Thoracic aorta (tissue), 2 donors: ENCODE measurements around the gene YOD1. TPM values are rescaled to one million over a fixed set of nuclear protein-coding genes. Genes with fewer than 3 reads are reported as not detected.

Experiments used
- ATAC-seq: fragments of 150-250 bp; one replicate; pipeline ENCODE4 v1.8.0; 2017; ENCODE audit warnings: low read depth; ENCODE audit not compliant: insufficient number of reproducible peaks, low FRiP score
- DNase-seq: peaks from one replicate; pipeline ENCODE4 v3.0.0-alpha.2; 2020; ENCODE audit warnings: low spot score
- H3K27ac ChIP-seq, 2 donors: fragments of 200-600 bp; sonication (generic); 1 replicate in 1 of 2; 2 replicates in 1 of 2; pipeline ENCODE4 v1.5.1; 2016; ENCODE audit warnings: mild to moderate bottlenecking in 2 of 2, moderate library complexity in 2 of 2
- H3K27me3 ChIP-seq: fragments of 200-600 bp; sonication (generic); replicated peaks from 2 replicates; pipeline ENCODE4 v1.6.0; 2016; ENCODE audit warnings: mild to moderate bottlenecking; ENCODE audit not compliant: insufficient read depth
- H3K36me3 ChIP-seq: fragments of 200-600 bp; sonication (generic); one replicate; pipeline ENCODE4 v1.5.1; 2016
- H3K4me1 ChIP-seq, 2 donors: fragments of 200-600 bp; sonication (generic); 1 replicate in 1 of 2; 2 replicates in 1 of 2; pipeline versions ENCODE4 v1.5.1 to v1.6.0; 2016; ENCODE audit warnings: low read depth in 2 of 2, mild to moderate bottlenecking in 1 of 2; ENCODE audit not compliant: control insufficient read depth in 1 of 2
- H3K4me3 ChIP-seq: fragments of 200-600 bp; sonication (generic); 2 replicates; pipeline ENCODE4 v1.5.1; 2016; ENCODE audit warnings: mild to moderate bottlenecking
- H3K9me3 ChIP-seq: fragments of 200-600 bp; sonication (generic); 2 replicates; pipeline ENCODE4 v1.5.1; 2016
- CTCF ChIP-seq: fragments of 200-600 bp; sonication (generic); IDR thresholded peaks from one replicate; pipeline ENCODE4 v1.5.1; 2019; ENCODE audit warnings: antibody characterized with exemption
- total RNA-seq, 2 donors: library from RNA; depleted of rRNA; stranded (reverse); fragments of >200 nt; gene quantifications; one replicate each; pipeline versions ENCODE4 v1.1.0 to v1.2.3, GENCODE V29; 2016

YOD1 gene
- total RNA-seq, 2 donors from 2014 or later = 3.8 to 8.4 TPM

DNA sequence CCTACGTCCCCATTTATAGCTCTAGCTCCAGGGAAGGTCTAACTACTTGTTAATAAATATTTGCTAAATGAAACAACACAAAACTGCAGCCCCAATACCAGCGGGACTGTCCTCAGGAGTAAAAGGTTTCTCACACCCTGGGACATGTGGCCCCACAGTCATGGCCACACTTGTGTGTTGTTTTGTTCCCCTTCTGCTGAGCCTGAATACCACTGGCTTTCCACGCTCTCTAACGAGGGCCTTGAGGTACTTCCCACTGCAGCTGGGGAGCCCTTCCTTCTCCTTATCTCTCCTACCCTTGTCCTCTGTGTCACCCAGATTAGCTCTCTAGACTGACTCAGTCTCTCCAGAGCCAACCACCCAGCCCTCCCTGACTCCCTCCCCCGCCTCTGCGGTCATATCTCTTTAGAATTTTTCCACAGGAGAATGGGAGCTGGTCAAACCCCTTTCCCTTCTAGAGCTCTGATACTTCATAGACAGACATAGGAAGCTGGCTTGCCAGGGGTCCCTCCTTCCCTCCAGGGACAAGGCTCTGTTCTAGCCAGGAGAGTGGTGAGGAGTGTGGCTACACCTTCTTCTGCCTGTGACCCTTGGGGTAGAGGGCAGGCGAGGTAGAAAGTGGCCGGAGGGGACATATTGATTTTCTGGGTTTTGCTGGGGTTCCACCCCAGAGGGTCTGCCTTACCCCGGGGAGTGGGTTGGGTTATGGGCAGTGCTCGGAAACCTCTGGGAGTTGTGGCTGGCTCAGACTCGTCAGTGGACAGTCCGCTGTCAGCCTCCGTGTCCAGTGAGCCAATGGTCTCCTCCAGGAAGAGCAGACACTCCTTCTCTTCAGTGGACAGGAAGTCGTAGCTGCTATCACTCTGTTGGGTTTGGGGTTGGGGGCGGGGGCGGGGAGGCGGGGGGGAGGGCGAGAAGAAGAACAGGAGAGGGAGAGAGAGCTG is 26.5 kb downstream of the YOD1 start:
- Histone ChIP-seq H3K27me3 (no peaks in the 10 kb centered on the region), H3K9me3 (no peaks in the 10 kb centered on the region), H3K36me3 (no peaks in the 10 kb centered on the region), H3K27ac (peak overlapping the region; percentile 38 to 69), H3K4me1 (peaks cover 17 to 28% of the 10 kb centered on the region in 2 donors), H3K4me3 (no peak overlapping the region)
- DNase-seq (no peak), ATAC-seq (no peak)
- TF ChIP-seq CTCF = no peak

DNA sequence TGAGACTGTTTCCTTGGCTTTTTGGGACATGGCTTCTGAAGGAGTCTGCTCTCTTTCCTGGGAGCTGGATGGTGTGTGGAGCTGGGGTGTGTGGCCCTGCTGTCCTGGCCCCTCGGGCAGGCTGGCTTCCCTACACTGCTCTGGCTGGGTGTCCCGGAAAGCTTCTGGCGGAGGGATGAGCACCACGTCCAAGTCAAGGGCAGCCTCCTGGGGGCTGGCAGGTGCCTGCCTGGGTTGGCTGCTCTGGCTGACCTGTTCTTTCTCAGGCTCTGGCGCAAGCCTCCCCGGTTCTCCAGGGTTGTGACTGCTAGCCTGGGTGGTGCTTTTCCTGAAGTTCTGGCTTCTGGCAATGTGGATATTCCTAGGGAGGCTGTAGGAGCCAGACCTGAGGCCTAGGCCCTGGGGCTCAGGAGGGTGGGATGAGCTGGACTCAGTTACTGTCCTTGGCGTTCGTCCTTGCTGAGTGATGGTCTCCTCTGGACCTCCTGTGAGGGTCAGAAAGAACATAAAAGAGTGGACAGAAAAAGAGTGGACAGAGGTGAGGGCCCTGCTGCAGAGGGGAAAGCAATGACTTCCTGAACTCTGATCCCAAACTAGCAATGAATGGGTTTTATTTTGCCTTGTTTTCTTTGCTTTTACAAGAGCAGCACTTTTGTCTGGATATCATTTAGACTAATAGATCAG is 27.9 kb downstream of the YOD1 start:
- no peaks in the 10 kb centered on the region for H3K9me3 ChIP-seq
- ATAC-seq (no peak), DNase-seq (no peak)
- H3K4me3 ChIP-seq = no peak overlapping the region
- no peaks in the 10 kb centered on the region for H3K36me3 ChIP-seq
- no peak for TF ChIP-seq CTCF
- no peaks in the 10 kb centered on the region for H3K27me3 ChIP-seq
- H3K27ac ChIP-seq = no peak overlapping the region
- H3K4me1 ChIP-seq = peaks cover 17 to 34% of the 10 kb centered on the region in 2 donors

GRCh38 chr1:207021876-207022596 is 29.0 kb downstream of the YOD1 start:
- H3K27me3 ChIP-seq = no peaks in the 10 kb centered on the region
- H3K4me1 ChIP-seq = peaks cover 17 to 38% of the 10 kb centered on the region in 2 donors
- no peaks in the 10 kb centered on the region for H3K36me3 ChIP-seq
- H3K4me3 ChIP-seq = no peak overlapping the region
- no peak overlapping the region for H3K27ac ChIP-seq
- no peak for TF ChIP-seq CTCF
- H3K9me3 ChIP-seq = no peaks in the 10 kb centered on the region
- ATAC-seq (no peak), DNase-seq (no peak)

- ATAC-seq (no peak), DNase-seq (no peak)
- Histone ChIP-seq H3K4me1 (peaks cover 16 to 34% of the 10 kb centered on the region in 2 donors), H3K36me3 (no peaks in the 10 kb centered on the region), H3K9me3 (no peaks in the 10 kb centered on the region), H3K27me3 (no peaks in the 10 kb centered on the region), H3K27ac (no peak overlapping the region), H3K4me3 (no peak overlapping the region)
- no peak for TF ChIP-seq CTCF
These were observed 29.7 kb downstream of the YOD1 start for GRCh38 chr1:207021139-207021861.
